Right lobe of liver (tissue), 6 donors: ENCODE measurements around the gene ADCY3. TPM values are rescaled to one million over a fixed set of nuclear protein-coding genes. Genes with fewer than 3 reads are reported as not detected.
A peak's percentile ranks its signal among the peaks of the same experiment; 100 is the strongest.

ENCODE experiments used
- ATAC-seq, 4 donors: fragments of 200-7000 bp; cut with Tn5 transposase; one replicate each; pipeline ENCODE4 v1.9.1; 2020; ENCODE audit warnings: mild to moderate bottlenecking in 4 of 4, moderate library complexity in 4 of 4
- DNase-seq, 3 donors: peaks; one replicate each; pipeline ENCODE4 v3.0.0-alpha.2; 2020
- H3K27ac ChIP-seq, 3 donors: fragments of 200-600 bp; one replicate each; pipeline ENCODE4 v1.8.0; 2022
- H3K27me3 ChIP-seq, 2 donors: fragments of 200-600 bp; one replicate each; pipeline ENCODE4 v1.8.0; 2022
- H3K36me3 ChIP-seq, 4 donors: fragments of 200-600 bp; sonication (generic) in 1 of 4; one replicate each; pipeline versions ENCODE4 v1.5.1 to v1.8.0; 2017 to 2022; ENCODE audit warnings: control low read depth in 1 of 4
- H3K4me1 ChIP-seq, 4 donors: fragments of 200-600 bp; sonication (generic) in 1 of 4; one replicate each; pipeline versions ENCODE4 v1.5.1 to v1.8.0; 2017 to 2022; ENCODE audit warnings: control low read depth in 1 of 4
- H3K4me3 ChIP-seq, 3 donors: fragments of 200-600 bp; one replicate each; pipeline ENCODE4 v1.8.0; 2022
- H3K9me3 ChIP-seq, 4 donors: fragments of 200-600 bp; sonication (generic) in 1 of 4; one replicate each; pipeline versions ENCODE4 v1.5.1 to v1.8.0; 2017 to 2022; ENCODE audit warnings: control low read depth in 1 of 4
- CTCF ChIP-seq, 4 donors: fragments of 200-600 bp in 3 of 4; fragments of 450-650 bp in 1 of 4; IDR thresholded peaks; one replicate each; pipeline versions ENCODE4 v1.5.1 to v1.8.0; 2016 to 2022; ENCODE audit warnings: antibody characterized with exemption in 4 of 4, mild to moderate bottlenecking in 2 of 4
- POLR2A ChIP-seq: fragments of 450-650 bp; IDR thresholded peaks from one replicate; pipeline ENCODE4 v1.6.1; 2017; ENCODE audit warnings: antibody characterized with exemption, mild to moderate bottlenecking
- WGBS: methylation state at CpG from one replicate; pipeline ENCODE4 v1.1.6; 2018; ENCODE audit warnings: low coverage, low lambda C conversion rate; ENCODE audit not compliant: insufficient coverage; ENCODE audit errors: missing lambda C conversion rate; 5-methylcytosine and 5-hydroxymethylcytosine counted together
- intact Hi-C, 2 donors: fragments of 100-400 bp; cut with DNase I; formaldehyde crosslinking; loops; one replicate each; pipeline versions ENCODE4 v1.11.2 to v1.14.1; 2022
- total RNA-seq, 6 experiments: library from RNA; depleted of rRNA in 2 of 6; stranded (reverse); fragments of >200 nt in 2 of 6; fragmentation: NEBNext Ultra II Directional in 3 of 6; extraction: Animal tissue kit (Norgen Biotek cat#: 25700) in 3 of 6; gene quantifications; one replicate each; pipeline versions ENCODE4 v1.1.0 to v1.2.4, GENCODE V29; 2016 to 2023
- donor health status: DM: no; HTN: yes; CAD: no.
- donor health status: DM: no; HTN: no; CAD: no.
- donor health status: DM: no; HTN: no; CAD: no.
- donor health status: DM: no; HTN: yes; CAD: no.
- donor health status: DM: no; HTN: yes; CAD: no.

ADCY3 gene
- total RNA-seq, 6 experiments from 2014 or later, result 2.2 to 7.0 (median 5.6) TPM

GRCh38 chr2:24877646-24878045, 42.4 kb downstream of the ADCY3 start:
- ATAC-seq, result no peak
- H3K27ac ChIP-seq, result no peak overlapping the region
- no peaks in the 10 kb centered on the region for H3K27me3 ChIP-seq
- H3K4me1 ChIP-seq, result no peaks in the 10 kb centered on the region
- intact Hi-C loops, result no loop called here
- TF ChIP-seq POLR2A (no peak), CTCF (IDR thresholded peaks at IDR 0.05) (no peak)
- no peak for DNase-seq
- H3K36me3 ChIP-seq, result no peaks in the 10 kb centered on the region
- WGBS, result 55% methylated on average over 3 of the region's 9 CpGs
- no peak overlapping the region for H3K4me3 ChIP-seq
- H3K9me3 ChIP-seq, result no peaks in the 10 kb centered on the region

- no peaks in the 10 kb centered on the region for H3K9me3 ChIP-seq
- WGBS, result 69% methylated on average over 3 of the region's 6 CpGs
- H3K4me1 ChIP-seq, result no peaks in the 10 kb centered on the region
- intact Hi-C loops, result no loop called here
- DNase-seq (no peak), ATAC-seq (no peak)
- no peaks in the 10 kb centered on the region for H3K36me3 ChIP-seq
- H3K4me3 ChIP-seq, result no peak overlapping the region
- H3K27ac ChIP-seq, result no peak overlapping the region
- no peak for TF ChIP-seq CTCF (IDR thresholded peaks at IDR 0.05)
- TF ChIP-seq POLR2A, result no peak
- H3K27me3 ChIP-seq, result no peaks in the 10 kb centered on the region
Observed at GRCh38 chr2:24877067-24877466, 43.0 kb downstream of the ADCY3 start.

- intact Hi-C loops, result no loop called here
- ATAC-seq (no peak), DNase-seq (no peak)
Observed at GRCh38 chr2:24875901-24876300, 44.1 kb downstream of the ADCY3 start.

GRCh38 chr2:24875272-24875671, 44.8 kb downstream of the ADCY3 start:
- H3K4me1 ChIP-seq, result no peaks in the 10 kb centered on the region
- H3K27me3 ChIP-seq, result no peaks in the 10 kb centered on the region
- no peak overlapping the region for H3K27ac ChIP-seq
- H3K4me3 ChIP-seq, result no peak overlapping the region
- TF ChIP-seq CTCF (IDR thresholded peaks at IDR 0.05), result no peak
- no peak for TF ChIP-seq POLR2A
- no peaks in the 10 kb centered on the region for H3K9me3 ChIP-seq
- H3K36me3 ChIP-seq, result no peaks in the 10 kb centered on the region
- intact Hi-C loops, result no loop called here
- ATAC-seq, result no peak
- WGBS, result 85% methylated on average over 4 of the region's 10 CpGs
- no peak for DNase-seq

More at GRCh38 chr2:24875901-24876300, 44.1 kb downstream of the ADCY3 start:
- 67% methylated on average over 2 of the region's 2 CpGs for WGBS
- no peak overlapping the region for H3K4me3 ChIP-seq
- H3K27me3 ChIP-seq, result no peaks in the 10 kb centered on the region
- no peak overlapping the region for H3K27ac ChIP-seq
- TF ChIP-seq POLR2A (no peak), CTCF (IDR thresholded peaks at IDR 0.05) (no peak)
- no peaks in the 10 kb centered on the region for H3K9me3 ChIP-seq
- H3K36me3 ChIP-seq, result no peaks in the 10 kb centered on the region
- no peaks in the 10 kb centered on the region for H3K4me1 ChIP-seq

GRCh38 chr2:24874035-24874434, 46.0 kb downstream of the ADCY3 start:
- H3K4me1 ChIP-seq, result no peaks in the 10 kb centered on the region
- ATAC-seq, result peak in 1 of 4 donors; percentile 35
- no peak overlapping the region for H3K27ac ChIP-seq
- TF ChIP-seq CTCF (IDR thresholded peaks at IDR 0.05) (no peak), POLR2A (no peak)
- no peaks in the 10 kb centered on the region for H3K9me3 ChIP-seq
- WGBS, result 80% methylated on average over 2 of the region's 9 CpGs
- H3K4me3 ChIP-seq, result no peak overlapping the region
- H3K36me3 ChIP-seq, result no peaks in the 10 kb centered on the region
- no peak for DNase-seq
- H3K27me3 ChIP-seq, result no peaks in the 10 kb centered on the region
- intact Hi-C loops, result no loop called here
